IMR-90 (cell line): ENCODE results near the gene MTA1. TPM values are rescaled to one million over a fixed set of nuclear protein-coding genes. Genes with fewer than 3 reads are reported as not detected.

Source experiments
- ATAC-seq: fragments of 200-7000 bp; cut with Tn5 transposase; 2 replicates; pipeline ENCODE4 v1.9.1; 2020; ENCODE audit warnings: low read depth, mild to moderate bottlenecking, moderate library complexity
- BruUV-seq: library from RNA; stranded (reverse); fragments of 400-500 nt; replicated peaks from 2 replicates; lab custom pipeline; 2021; lab: Mats Ljungman, UMichigan
- CTCF ChIA-PET: fragments of 300-600 bp; formaldehyde crosslinking; extraction: SDS; loops from one replicate; lab custom pipeline; 2021; ENCODE audit warnings: antibody characterized with exemption; lab: Yijun Ruan, JAX
- POLR2A ChIA-PET: fragments of 300-600 bp; sonication (Branson Sonifier 250); formaldehyde crosslinking; loops from one replicate; lab custom pipeline; 2022; ENCODE audit warnings: antibody characterized with exemption; ENCODE audit not compliant: unreplicated experiment; lab: Charles Lee
- DNase-seq: peaks from one replicate; pipeline ENCODE4 v3.0.0; 2013
- H2AFZ ChIP-seq: replicated peaks from 2 replicates; pipeline ENCODE3; 2013; ENCODE audit warnings: low read length, mild to moderate bottlenecking; ENCODE audit not compliant: poor library complexity
- H2AK5ac ChIP-seq: 2 replicates; pipeline ENCODE4 v1.6.1; 2013; ENCODE audit warnings: low read depth, low read length, inconsistent platforms
- H2AK9ac ChIP-seq: replicated peaks from 2 replicates; pipeline ENCODE3; 2013; ENCODE audit warnings: mild to moderate bottlenecking, low read depth, low read length, moderate library complexity; ENCODE audit not compliant: poor library complexity
- H2BK120ac ChIP-seq: 2 replicates; pipeline ENCODE4 v1.6.1; 2013; ENCODE audit warnings: low read depth, low read length, inconsistent platforms
- H2BK15ac ChIP-seq: 3 replicates; pipeline ENCODE4 v1.6.1; 2013; ENCODE audit warnings: low read depth, low read length, inconsistent platforms
- H2BK20ac ChIP-seq: 2 replicates; pipeline ENCODE4 v1.6.1; 2013; ENCODE audit warnings: low read depth, mild to moderate bottlenecking, inconsistent platforms, low read length, moderate library complexity
- H2BK5ac ChIP-seq: 2 replicates; pipeline ENCODE4 v1.6.1; 2013; ENCODE audit warnings: mild to moderate bottlenecking, low read depth, low read length, inconsistent platforms; ENCODE audit not compliant: poor library complexity, severe bottlenecking
- H3K14ac ChIP-seq: replicated peaks from 2 replicates; pipeline ENCODE4 v1.6.1; 2013; ENCODE audit warnings: low read depth, low read length, inconsistent platforms
- H3K18ac ChIP-seq: 2 replicates; pipeline ENCODE4 v1.6.1; 2013; ENCODE audit warnings: low read depth, low read length, control low read depth
- H3K23ac ChIP-seq: 2 replicates; pipeline ENCODE4 v1.6.1; 2013; ENCODE audit warnings: low read depth, low read length, inconsistent platforms
- H3K27ac ChIP-seq: 2 replicates; pipeline ENCODE4 v1.5.1; 2013; ENCODE audit warnings: mild to moderate bottlenecking, control low read depth, low read length; ENCODE audit not compliant: insufficient read depth
- H3K27me3 ChIP-seq: 2 replicates; pipeline ENCODE4 v1.6.1; 2013; ENCODE audit warnings: low read length; ENCODE audit not compliant: control insufficient read depth, insufficient read depth
- H3K36me3 ChIP-seq: 2 replicates; pipeline ENCODE4 v1.6.1; 2013; ENCODE audit warnings: low read length, mixed read lengths; ENCODE audit not compliant: control insufficient read depth, insufficient read depth
- H3K4ac ChIP-seq: 2 replicates; pipeline ENCODE4 v1.6.1; 2013; ENCODE audit warnings: low read depth, low read length, inconsistent platforms
- H3K4me1 ChIP-seq: 2 replicates; pipeline ENCODE4 v1.6.1; 2013; ENCODE audit warnings: low read length, mixed read lengths; ENCODE audit not compliant: control insufficient read depth, insufficient read depth
- H3K4me2 ChIP-seq: 2 replicates; pipeline ENCODE4 v1.6.1; 2013; ENCODE audit warnings: low read depth, mild to moderate bottlenecking, control low read depth, low read length, moderate library complexity
- H3K4me3 ChIP-seq: 2 replicates; pipeline ENCODE4 v1.5.1; 2013; ENCODE audit warnings: low read depth, mild to moderate bottlenecking, control low read depth, low read length, moderate library complexity; ENCODE audit not compliant: insufficient read depth
- H3K56ac ChIP-seq: 2 replicates; pipeline ENCODE4 v1.6.1; 2013; ENCODE audit warnings: low read length, inconsistent platforms; ENCODE audit not compliant: insufficient read depth; ENCODE audit errors: extremely low read depth
- H3K79me1 ChIP-seq, 2 experiments: 2 replicates each; pipeline ENCODE4 v1.6.1; 2013; ENCODE audit warnings: low read length in 2 of 2, inconsistent platforms in 1 of 2, low read depth in 1 of 2
- H3K9ac ChIP-seq: 2 replicates; pipeline ENCODE4 v1.6.1; 2013; ENCODE audit warnings: low read depth, low read length, control low read depth
- H3K9me1 ChIP-seq: 2 replicates; pipeline ENCODE4 v1.6.1; 2013; ENCODE audit warnings: low read length, inconsistent platforms; ENCODE audit not compliant: insufficient read depth
- H3K9me3 ChIP-seq: 2 replicates; pipeline ENCODE4 v1.6.1; 2013; ENCODE audit warnings: low read length; ENCODE audit not compliant: control insufficient read depth, insufficient read depth
- H4K20me1 ChIP-seq: 2 replicates; pipeline ENCODE4 v1.6.1; 2013; ENCODE audit warnings: low read length, inconsistent platforms; ENCODE audit not compliant: insufficient read depth
- H4K5ac ChIP-seq: 2 replicates; pipeline ENCODE4 v1.6.1; 2013; ENCODE audit warnings: mild to moderate bottlenecking, low read depth, low read length, control low read depth
- H4K8ac ChIP-seq, 2 experiments: 2 replicates each; pipeline ENCODE4 v1.6.1; 2013; ENCODE audit warnings: low read depth in 2 of 2, low read length in 2 of 2, control low read depth in 1 of 2, inconsistent platforms in 1 of 2
- H4K91ac ChIP-seq: 2 replicates; pipeline ENCODE4 v1.6.1; 2013; ENCODE audit warnings: low read depth, low read length, inconsistent platforms; ENCODE audit not compliant: insufficient read depth
- CEBPB ChIP-seq: IDR thresholded peaks from 2 replicates; pipeline ENCODE4 v1.6.1; 2012; ENCODE audit warnings: low read depth, low read length, improper control_type of control experiment
- CHD1 ChIP-seq: IDR thresholded peaks from 2 replicates; pipeline ENCODE4 v1.6.1; 2012; ENCODE audit warnings: low read depth, low read length, improper control_type of control experiment
- CTCF ChIP-seq: conservative IDR thresholded peaks from 2 replicates; pipeline ENCODE4 v1.5.1; 2012; ENCODE audit warnings: mild to moderate bottlenecking, low read depth, low read length, improper control_type of control experiment
- ELK1 ChIP-seq: fragments of 150-350 bp; IDR thresholded peaks from 2 replicates; pipeline ENCODE4 v1.6.1; 2016; ENCODE audit warnings: low read depth, mild to moderate bottlenecking, low read length, moderate library complexity, borderline replicate concordance
- FOS ChIP-seq: fragments of 150-350 bp; IDR thresholded peaks from 2 replicates; pipeline ENCODE4 v1.6.1; 2016; ENCODE audit warnings: low read depth, low read length
- MAFK ChIP-seq: IDR thresholded peaks from 2 replicates; pipeline ENCODE4 v1.6.1; 2012; ENCODE audit warnings: low read depth, low read length, improper control_type of control experiment
- MAZ ChIP-seq: IDR thresholded peaks from 2 replicates; pipeline ENCODE4 v1.6.1; 2012; ENCODE audit warnings: low read depth, mild to moderate bottlenecking, low read length, improper control_type of control experiment, moderate library complexity, borderline replicate concordance
- MXI1 ChIP-seq: IDR thresholded peaks from 2 replicates; pipeline ENCODE4 v1.6.1; 2012; ENCODE audit warnings: low read depth, mild to moderate bottlenecking, low read length, moderate library complexity, borderline replicate concordance
- NFE2L2 ChIP-seq: fragments of 150-350 bp; IDR thresholded peaks from 2 replicates; pipeline ENCODE4 v1.6.1; 2016; ENCODE audit warnings: low read depth, mild to moderate bottlenecking, low read length
- POLR2A ChIP-seq: IDR thresholded peaks from 2 replicates; pipeline ENCODE4 v1.6.1; 2012; ENCODE audit warnings: mild to moderate bottlenecking, low read depth, low read length
- RAD21 ChIP-seq: IDR thresholded peaks from 2 replicates; pipeline ENCODE4 v1.6.1; 2012; ENCODE audit warnings: low read length, improper control_type of control experiment
- RCOR1 ChIP-seq: IDR thresholded peaks from 2 replicates; pipeline ENCODE4 v1.6.1; 2012; ENCODE audit warnings: mild to moderate bottlenecking, low read length, improper control_type of control experiment; ENCODE audit not compliant: insufficient replicate concordance
- RFX5 ChIP-seq: IDR thresholded peaks from 2 replicates; pipeline ENCODE4 v1.8.0; 2012; ENCODE audit warnings: low read depth, mild to moderate bottlenecking, low read length, moderate library complexity
- SMC3 ChIP-seq: fragments of 150-350 bp; IDR thresholded peaks from 2 replicates; pipeline ENCODE4 v1.6.1; 2016; ENCODE audit warnings: low read depth, mild to moderate bottlenecking, antibody characterized with exemption, low read length, moderate library complexity
- USF2 ChIP-seq: fragments of 150-350 bp; IDR thresholded peaks from 2 replicates; pipeline ENCODE4 v1.6.1; 2017; ENCODE audit warnings: mild to moderate bottlenecking, antibody characterized with exemption, low read length, low read depth
- WGBS, 2 experiments: methylation state at CpG; one replicate each; pipeline versions ENCODE4 v1.1.5 to v1.1.7; 2013; ENCODE audit warnings: missing lambda C conversion rate in 2 of 2; ENCODE audit not compliant: insufficient read length in 1 of 2; ENCODE audit errors: extremely low coverage in 2 of 2; 5-methylcytosine and 5-hydroxymethylcytosine counted together
- dilution Hi-C: fragments of 300-500 bp; cut with HindIII; formaldehyde crosslinking; loops from one replicate; pipeline ENCODE4 v1.14.3; 2018; ENCODE audit warnings: low sequenced_read_pairs; ENCODE audit not compliant: unreplicated experiment
- in situ Hi-C: fragments of 300-500 bp; cut with MboI; formaldehyde crosslinking; loops from 3 replicates; pipeline ENCODE4 v1.14.3; 2019; ENCODE audit warnings: low sequenced_read_pairs, inconsistent platforms, mixed read lengths
- intact Hi-C: fragments of 100-400 bp; cut with micrococcal nuclease; formaldehyde crosslinking; loops from 2 replicates; pipeline ENCODE4 v1.10.0; 2022
- polyA plus RNA-seq, 3 experiments: library from polyadenylated mRNA; depleted of rRNA; stranded (reverse); fragments of >200 nt; gene quantifications; 2 replicates each; pipeline ENCODE4 v1.2.3, GENCODE V29; 2012; ENCODE audit warnings: low replicate concordance in 1 of 3
- total RNA-seq: library from RNA; depleted of rRNA; stranded (reverse); fragments of >200 nt; gene quantifications from 2 replicates; pipeline ENCODE4 v1.2.3, GENCODE V29; 2012

MTA1 gene
- total and polyA plus RNA-seq, 2 of the 4 experiments (the other 2 are of a cell fraction), result 21.5 to 61.6 TPM

- no peak overlapping the region for H3K4ac ChIP-seq
- H3K4me2 ChIP-seq, result no peak overlapping the region
- ChIA-PET CTCF (interaction anchor here (0.7 to 2.5 kb wide), 5 partner anchors 8 to 118 kb away, joined by 3 to 32 read pairs (median 4); no protein-coding TSS in a partner anchor), POLR2A (no interaction called here)
- H4K91ac ChIP-seq, result no peak overlapping the region
- H3K79me1 ChIP-seq, result peaks cover 0 to 5% of the 10 kb centered on the region in 2 experiments; a peak in 1 of 4 replicates
- no peak overlapping the region for H3K14ac ChIP-seq
- no peaks in the 10 kb centered on the region for H3K9me3 ChIP-seq
- no peak overlapping the region for H3K56ac ChIP-seq
- H3K27ac ChIP-seq, result no peak overlapping the region
- H3K36me3 ChIP-seq, result no peaks in the 10 kb centered on the region
- no peak overlapping the region for H2BK20ac ChIP-seq
- H3K4me3 ChIP-seq, result no peak overlapping the region
- WGBS, 2 experiments, result 63% methylated on average over 1 of the region's 20 CpGs; no CpG with 5 or more reads in 1 of the 2 experiments
- no peak for DNase-seq
- H2AK5ac ChIP-seq, result no peak overlapping the region
- H2AK9ac ChIP-seq, result peak overlapping the region; percentile 8
- no peak overlapping the region for H2BK15ac ChIP-seq
- H3K18ac ChIP-seq, result no peak overlapping the region
- H3K9ac ChIP-seq, result no peak overlapping the region
- H4K5ac ChIP-seq, result no peak overlapping the region
- in situ Hi-C loops (no loop called here), intact Hi-C loops (no loop called here), dilution Hi-C loops (no loop called here)
- H3K27me3 ChIP-seq, result peaks cover 25% of the 10 kb centered on the region; the same call in 1 of the 2 replicates
- BruUV-seq, result no TSS peak
- no peak overlapping the region for H2AFZ ChIP-seq
- peaks cover 6% of the 10 kb centered on the region; the same call in 1 of the 2 replicates for H4K20me1 ChIP-seq
- H3K23ac ChIP-seq, result no peak overlapping the region
- H3K4me1 ChIP-seq, result peaks cover 2% of the 10 kb centered on the region; the same call in 1 of the 2 replicates
- H2BK120ac ChIP-seq, result no peak overlapping the region
- H4K8ac ChIP-seq, result no peak overlapping the region
- H3K9me1 ChIP-seq, result peaks cover 6% of the 10 kb centered on the region; the same call in 1 of the 2 replicates
- H2BK5ac ChIP-seq, result no peak overlapping the region
- ATAC-seq, result no peak
- TF ChIP-seq NFE2L2, result no peak
- no peak for TF ChIP-seq ELK1
- TF ChIP-seq FOS, result no peak
- no peak for TF ChIP-seq CHD1
- no peak for TF ChIP-seq MAZ
- no peak for TF ChIP-seq RAD21
- no peak for TF ChIP-seq RCOR1
- TF ChIP-seq CTCF, result no peak
- no peak for TF ChIP-seq POLR2A
- no peak for TF ChIP-seq MAFK
- no peak for TF ChIP-seq USF2
- TF ChIP-seq RFX5, result no peak
- no peak for TF ChIP-seq MXI1
- TF ChIP-seq CEBPB, result no peak
- TF ChIP-seq SMC3, result no peak
Measured at GRCh38 chr14:105488781-105489541, 69.3 kb downstream of the MTA1 start.
